Ascending aorta (tissue), 2 donors: ENCODE data around the gene SREK1IP1. TPM values are rescaled to one million over a fixed set of nuclear protein-coding genes. Genes with fewer than 3 reads are reported as not detected.

Experiments used
- DNase-seq, 2 donors: peaks; one replicate each; pipeline ENCODE4 v3.0.0-alpha.2; 2019; ENCODE audit warnings: low spot score in 2 of 2
- H3K27ac ChIP-seq, 2 donors: fragments of 200-600 bp; sonication (generic); one replicate each; pipeline ENCODE4 v1.5.1; 2016 to 2017; ENCODE audit warnings: mild to moderate bottlenecking in 1 of 2
- H3K27me3 ChIP-seq: fragments of 200-600 bp; sonication (generic); one replicate; pipeline ENCODE4 v1.5.1; 2017
- H3K36me3 ChIP-seq, 2 donors: fragments of 200-600 bp; sonication (generic); one replicate each; pipeline ENCODE4 v1.5.1; 2016
- H3K4me1 ChIP-seq, 2 donors: fragments of 200-600 bp; sonication (generic); one replicate each; pipeline ENCODE4 v1.5.1; 2016 to 2017; ENCODE audit warnings: mild to moderate bottlenecking in 1 of 2
- H3K4me3 ChIP-seq, 2 donors: fragments of 200-600 bp; sonication (generic); one replicate each; pipeline ENCODE4 v1.5.1; 2016 to 2017; ENCODE audit warnings: mild to moderate bottlenecking in 1 of 2
- H3K9me3 ChIP-seq, 2 donors: fragments of 200-600 bp; sonication (generic); one replicate each; pipeline ENCODE4 v1.5.1; 2016
- CTCF ChIP-seq, 3 experiments: fragments of 200-600 bp in 2 of 3; fragments of 450-650 bp in 1 of 3; sonication (generic) in 2 of 3; IDR thresholded peaks; one replicate each; pipeline ENCODE4 v1.5.1; 2016 to 2019; ENCODE audit warnings: antibody characterized with exemption in 3 of 3, mild to moderate bottlenecking in 1 of 3, moderate library complexity in 1 of 3
- intact Hi-C: fragments of 100-400 bp; cut with DNase I; formaldehyde crosslinking; loops from one replicate; pipeline ENCODE4 v1.15.1; 2023
- total RNA-seq: library from RNA; depleted of rRNA; stranded (reverse); fragments of >200 nt; gene quantifications from one replicate; pipeline ENCODE4 v1.1.0, GENCODE V29; 2016

SREK1IP1 gene
- total RNA-seq, 1 donor from 2014 or later: 7.9 TPM

- no peak for DNase-seq
- no peak for TF ChIP-seq CTCF (IDR thresholded peaks at IDR 0.05)
- Histone ChIP-seq H3K9me3 (no peaks in the 10 kb centered on the region), H3K4me3 (no peak overlapping the region), H3K36me3 (peaks cover 0 to 15% of the 10 kb centered on the region in 2 donors), H3K27me3 (no peaks in the 10 kb centered on the region), H3K27ac (no peak overlapping the region), H3K4me1 (peaks cover 0 to 3% of the 10 kb centered on the region in 2 donors)
- intact Hi-C loops: no loop called here
These were observed 14.4 kb downstream of the SREK1IP1 start for GRCh38 chr5:64754066-64754465.

GRCh38 chr5:64749385-64749784 lies 19.1 kb downstream of the SREK1IP1 start:
- DNase-seq: no peak
- Histone ChIP-seq H3K36me3 (peaks cover 8 to 18% of the 10 kb centered on the region in 2 donors), H3K4me3 (no peak overlapping the region), H3K27me3 (no peaks in the 10 kb centered on the region), H3K9me3 (no peaks in the 10 kb centered on the region), H3K27ac (no peak overlapping the region), H3K4me1 (no peaks in the 10 kb centered on the region)
- intact Hi-C loops: no loop called here
- TF ChIP-seq CTCF (IDR thresholded peaks at IDR 0.05): no peak

- no peak overlapping the region for H3K27ac ChIP-seq
These were observed 22.0 kb downstream of the SREK1IP1 start for GRCh38 chr5:64746446-64746845.

GRCh38 chr5:64744914-64745313 lies 23.6 kb downstream of the SREK1IP1 start:
- Histone ChIP-seq H3K4me1 (no peaks in the 10 kb centered on the region), H3K27ac (no peak overlapping the region), H3K9me3 (no peaks in the 10 kb centered on the region), H3K27me3 (no peaks in the 10 kb centered on the region), H3K36me3 (peaks cover 8 to 12% of the 10 kb centered on the region in 2 donors), H3K4me3 (no peak overlapping the region)
- TF ChIP-seq CTCF (IDR thresholded peaks at IDR 0.05): no peak
- no peak for DNase-seq
- intact Hi-C loops: no loop called here

More at GRCh38 chr5:64746446-64746845, 22.0 kb downstream of the SREK1IP1 start:
- no peaks in the 10 kb centered on the region for H3K4me1 ChIP-seq
- TF ChIP-seq CTCF (IDR thresholded peaks at IDR 0.05): no peak
- DNase-seq: no peak
- H3K36me3 ChIP-seq: peaks cover 5 to 8% of the 10 kb centered on the region in 2 donors
- no peaks in the 10 kb centered on the region for H3K9me3 ChIP-seq
- no peaks in the 10 kb centered on the region for H3K27me3 ChIP-seq
- intact Hi-C loops: no loop called here
- no peak overlapping the region for H3K4me3 ChIP-seq

GRCh38 chr5:64742821-64743220 lies 25.7 kb downstream of the SREK1IP1 start:
- H3K4me3 ChIP-seq: no peak overlapping the region
- H3K27me3 ChIP-seq: no peaks in the 10 kb centered on the region
- no peak overlapping the region for H3K27ac ChIP-seq
- no peak for TF ChIP-seq CTCF (IDR thresholded peaks at IDR 0.05)
- H3K9me3 ChIP-seq: no peaks in the 10 kb centered on the region
- DNase-seq: no peak
- H3K36me3 ChIP-seq: peaks cover 6 to 20% of the 10 kb centered on the region in 2 donors
- intact Hi-C loops: no loop called here
- H3K4me1 ChIP-seq: no peaks in the 10 kb centered on the region

GRCh38 chr5:64742411-64742810 lies 26.1 kb downstream of the SREK1IP1 start:
- H3K9me3 ChIP-seq: no peaks in the 10 kb centered on the region
- intact Hi-C loops: no loop called here
- peaks cover 3 to 17% of the 10 kb centered on the region in 2 donors for H3K36me3 ChIP-seq
- TF ChIP-seq CTCF (IDR thresholded peaks at IDR 0.05): no peak
- H3K27ac ChIP-seq: no peak overlapping the region
- DNase-seq: no peak
- H3K4me1 ChIP-seq: no peaks in the 10 kb centered on the region
- no peak overlapping the region for H3K4me3 ChIP-seq
- no peaks in the 10 kb centered on the region for H3K27me3 ChIP-seq
